GM23338 (cell line): ENCODE results near the gene VWCE.
"Not testable (repeated sequence)": the region's sequence is repeated elsewhere in the genome, so short reads cannot be mapped to it uniquely, and the experiment has no call there.

ENCODE experiments used
- CREB1 ChIP-seq: fragments of 250-450 bp; sonication (Bioruptor Pico); IDR thresholded peaks from 2 replicates; pipeline ENCODE4 v1.5.0; 2020; ENCODE audit warnings: low read depth, mild to moderate bottlenecking, moderate library complexity
- CTCF ChIP-seq, 2 experiments: fragments of 200-600 bp in 1 of 2; sonication (generic) in 1 of 2; conservative IDR thresholded peaks; 2 replicates each; pipeline versions ENCODE4 v1.5.1 to v1.6.1; 2016 to 2017; ENCODE audit warnings: antibody characterized with exemption in 2 of 2, low read depth in 2 of 2, mild to moderate bottlenecking in 2 of 2, moderate library complexity in 1 of 2
- EZH2 ChIP-seq: fragments of 200-600 bp; sonication (generic); IDR thresholded peaks from one replicate; pipeline ENCODE4 v1.8.0; 2017; ENCODE audit warnings: antibody characterized with exemption, mild to moderate bottlenecking, low read depth; ENCODE audit not compliant: unreplicated experiment
- EZH2phosphoT487 ChIP-seq: fragments of 200-600 bp; sonication (generic); IDR thresholded peaks from one replicate; pipeline ENCODE4 v1.8.1; 2018; ENCODE audit warnings: antibody characterized with exemption; ENCODE audit not compliant: unreplicated experiment
- JUNB ChIP-seq: IDR thresholded peaks from one replicate; pipeline ENCODE4 v1.6.1; 2016; ENCODE audit warnings: antibody characterized with exemption; ENCODE audit not compliant: unreplicated experiment
- POLR2AphosphoS5 ChIP-seq: IDR thresholded peaks from 2 replicates; pipeline ENCODE4 v1.6.1; 2016; ENCODE audit warnings: antibody characterized with exemption, low read depth
- REST ChIP-seq: IDR thresholded peaks from one replicate; pipeline ENCODE4 v1.6.1; 2018; ENCODE audit warnings: antibody characterized with exemption; ENCODE audit not compliant: unreplicated experiment
- STAT1 ChIP-seq: IDR thresholded peaks from one replicate; pipeline ENCODE4 v1.6.1; 2016; ENCODE audit warnings: antibody characterized with exemption; ENCODE audit not compliant: unreplicated experiment
- ZNF331 ChIP-seq: fragments of 250-450 bp; sonication (Bioruptor Pico); IDR thresholded peaks from 2 replicates; pipeline ENCODE4 v1.5.0; 2020; ENCODE audit warnings: low read depth, mild to moderate bottlenecking, moderate library complexity

- TF ChIP-seq CTCF (conservative IDR thresholded peaks at IDR 0.05; ENCODE audit: low read depth in 2 of 2); EZH2; CREB1 (CRISPR knock-in tag); POLR2AphosphoS5; EZH2phosphoT487; STAT1; REST; ZNF331 (CRISPR knock-in tag); JUNB: not testable (repeated sequence)
Measured at GRCh38 chr11:61248071-61248470, 47.0 kb downstream of the VWCE start.
